ENCODE measurements around the gene LARGE1. TPM values are rescaled to one million over a fixed set of nuclear protein-coding genes. Genes with fewer than 3 reads are reported as not detected.
A peak's percentile ranks its signal among the peaks of the same experiment; 100 is the strongest.

Gene LARGE1
- total and polyA plus RNA-seq, 11 donors: 31.2 to 211 (median 129) TPM

DNA sequence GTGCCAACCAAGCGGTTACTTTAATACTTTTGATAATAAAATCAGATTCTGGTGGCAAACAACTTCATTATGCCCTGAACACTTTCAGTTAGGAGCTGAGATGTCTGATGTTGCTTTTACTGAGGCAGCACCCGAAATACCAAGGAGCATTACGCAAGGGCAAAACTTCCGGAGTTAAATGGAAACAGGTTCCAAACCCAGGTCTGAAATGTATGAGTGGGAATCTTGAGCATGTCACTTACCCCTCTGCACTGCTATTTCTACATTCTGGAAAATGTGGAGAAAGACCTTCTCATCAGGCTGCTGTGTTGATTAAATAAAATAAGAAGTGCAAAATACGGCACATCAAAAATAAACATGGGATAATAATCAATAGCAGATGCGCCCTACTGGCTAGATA, 315.1 kb downstream of the LARGE1 start:
- Histone ChIP-seq H3K27ac (peak overlapping the region in 11 of 12 donors; percentile 24 to 88 (median 75)), H3K27me3 (no peaks in the 10 kb centered on the region), H3K4me1 (peaks cover 0 to 35% (median 6%) of the 10 kb centered on the region in 12 donors), H3K9me3 (no peaks in the 10 kb centered on the region), H3K4me3 (no peak overlapping the region), H3K36me3 (peaks cover 0 to 16% (median 0%) of the 10 kb centered on the region in 9 donors)
- WGBS, 4 donors: 82 to 87% (median 85%) methylated on average over 6 of the region's 6 CpGs
- intact Hi-C loops (cut with DNase I): loop anchor here in 1 of 10 donors (10.0 kb wide), 1 partner anchor 170 kb away; no protein-coding TSS in a partner anchor
- ATAC-seq (no peak), DNase-seq (no peak)
- TF ChIP-seq POLR2A (IDR thresholded peaks at IDR 0.05): no peak
- TF ChIP-seq, protein P1, sequence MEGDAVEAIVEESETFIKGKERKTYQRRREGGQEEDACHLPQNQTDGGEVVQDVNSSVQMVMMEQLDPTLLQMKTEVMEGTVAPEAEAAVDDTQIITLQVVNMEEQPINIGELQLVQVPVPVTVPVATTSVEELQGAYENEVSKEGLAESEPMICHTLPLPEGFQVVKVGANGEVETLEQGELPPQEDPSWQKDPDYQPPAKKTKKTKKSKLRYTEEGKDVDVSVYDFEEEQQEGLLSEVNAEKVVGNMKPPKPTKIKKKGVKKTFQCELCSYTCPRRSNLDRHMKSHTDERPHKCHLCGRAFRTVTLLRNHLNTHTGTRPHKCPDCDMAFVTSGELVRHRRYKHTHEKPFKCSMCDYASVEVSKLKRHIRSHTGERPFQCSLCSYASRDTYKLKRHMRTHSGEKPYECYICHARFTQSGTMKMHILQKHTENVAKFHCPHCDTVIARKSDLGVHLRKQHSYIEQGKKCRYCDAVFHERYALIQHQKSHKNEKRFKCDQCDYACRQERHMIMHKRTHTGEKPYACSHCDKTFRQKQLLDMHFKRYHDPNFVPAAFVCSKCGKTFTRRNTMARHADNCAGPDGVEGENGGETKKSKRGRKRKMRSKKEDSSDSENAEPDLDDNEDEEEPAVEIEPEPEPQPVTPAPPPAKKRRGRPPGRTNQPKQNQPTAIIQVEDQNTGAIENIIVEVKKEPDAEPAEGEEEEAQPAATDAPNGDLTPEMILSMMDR (IDR thresholded peaks at IDR 0.05): no peak

DNA sequence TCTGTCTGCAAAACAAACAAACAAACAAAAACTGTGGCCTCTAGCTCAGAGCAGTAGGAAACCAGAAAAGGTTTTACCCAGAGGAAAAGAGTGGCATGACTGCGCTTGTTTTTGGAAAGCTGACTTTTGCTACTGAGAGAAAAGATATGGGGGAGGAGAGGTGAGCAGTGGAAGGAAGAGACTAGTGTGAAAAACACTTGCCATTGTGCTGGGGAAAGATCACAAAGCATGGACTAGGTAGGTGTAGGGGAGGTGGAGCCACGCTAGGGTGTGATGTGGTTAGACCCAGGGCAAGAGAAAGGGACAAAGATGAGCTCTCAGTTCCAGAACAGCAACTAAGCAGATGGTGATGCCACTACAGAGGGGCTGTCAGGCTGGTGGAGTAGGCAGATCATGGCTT, 319.2 kb downstream of the LARGE1 start:
- H3K36me3 ChIP-seq: peaks cover 0 to 16% (median 0%) of the 10 kb centered on the region in 9 donors
- H3K9me3 ChIP-seq: no peaks in the 10 kb centered on the region
- intact Hi-C loops (cut with DNase I): loop anchor here in 1 of 10 donors (10.0 kb wide), 1 partner anchor 174 kb away; no protein-coding TSS in a partner anchor
- 95 to 96% (median 95%) methylated on average over 2 of the region's 2 CpGs for WGBS, 4 donors
- H3K4me1 ChIP-seq: peaks cover 0 to 28% (median 9%) of the 10 kb centered on the region in 12 donors
- H3K27ac ChIP-seq: no peak overlapping the region
- DNase-seq (no peak), ATAC-seq (no peak)
- H3K27me3 ChIP-seq: no peaks in the 10 kb centered on the region
- TF ChIP-seq, protein P1 (IDR thresholded peaks at IDR 0.05): no peak
- no peak for TF ChIP-seq POLR2A (IDR thresholded peaks at IDR 0.05)
- H3K4me3 ChIP-seq: no peak overlapping the region

DNA sequence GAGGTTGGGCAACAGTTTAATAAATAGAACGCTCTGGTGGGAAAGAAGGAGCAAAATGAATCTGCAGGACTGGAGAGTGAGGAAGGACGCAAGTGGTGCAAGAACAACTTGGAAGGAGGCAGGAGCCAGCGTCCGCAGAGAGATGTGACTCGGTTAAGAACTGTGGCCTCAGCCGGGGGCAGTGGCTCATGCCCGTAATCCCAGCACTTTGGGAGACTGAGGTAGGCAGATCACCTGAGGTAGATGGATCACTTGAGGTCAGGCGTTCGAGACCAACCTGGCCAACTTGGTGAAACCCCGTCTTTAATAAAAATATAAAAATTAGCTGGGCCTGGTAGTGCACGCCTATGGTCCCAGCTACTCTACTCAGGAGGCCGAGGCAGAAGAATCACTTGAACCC, 319.7 kb downstream of the LARGE1 start:
- DNase-seq (no peak), ATAC-seq (no peak)
- intact Hi-C loops (cut with DNase I): loop anchor here in 1 of 10 donors (10.0 kb wide), 1 partner anchor 174 kb away; no protein-coding TSS in a partner anchor
- Histone ChIP-seq H3K9me3 (no peaks in the 10 kb centered on the region), H3K27me3 (no peaks in the 10 kb centered on the region), H3K27ac (no peak overlapping the region), H3K36me3 (peaks cover 0 to 16% (median 0%) of the 10 kb centered on the region in 9 donors), H3K4me3 (no peak overlapping the region), H3K4me1 (peaks cover 0 to 25% (median 8%) of the 10 kb centered on the region in 12 donors)
- WGBS, 4 donors: 96 to 98% (median 97%) methylated on average over 12 of the region's 12 CpGs
- no peak for TF ChIP-seq POLR2A (IDR thresholded peaks at IDR 0.05)
- TF ChIP-seq, protein P1 (IDR thresholded peaks at IDR 0.05): no peak

DNA sequence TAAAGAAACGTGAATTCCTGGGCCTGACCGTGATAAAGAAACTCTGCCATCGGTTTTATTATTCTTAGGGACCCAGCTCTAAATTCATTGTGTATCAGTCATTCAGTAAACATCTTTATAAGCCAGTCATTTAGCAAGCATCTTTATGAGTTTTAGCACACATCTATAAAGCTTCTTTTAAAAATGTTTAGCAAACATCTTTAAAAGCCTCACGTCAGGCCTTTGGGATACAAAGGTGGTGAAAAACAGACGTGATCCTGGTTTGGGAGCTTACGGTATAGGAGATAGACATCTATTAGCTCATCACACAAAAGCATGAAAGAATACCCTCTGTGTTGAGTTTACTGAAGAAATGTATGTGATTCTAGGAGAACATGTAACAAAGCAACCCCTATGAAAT, 320.2 kb downstream of the LARGE1 start:
- 66 to 78% (median 73%) methylated on average over 6 of the region's 6 CpGs for WGBS, 4 donors
- Histone ChIP-seq H3K36me3 (peaks cover 0 to 16% (median 0%) of the 10 kb centered on the region in 9 donors), H3K27ac (peak overlapping the region in 1 of 12 donors; percentile 11), H3K4me3 (no peak overlapping the region), H3K27me3 (no peaks in the 10 kb centered on the region), H3K4me1 (peaks cover 0 to 22% (median 7%) of the 10 kb centered on the region in 12 donors), H3K9me3 (no peaks in the 10 kb centered on the region)
- DNase-seq: no peak
- TF ChIP-seq, protein P1 (IDR thresholded peaks at IDR 0.05): no peak
- no peak for TF ChIP-seq POLR2A (IDR thresholded peaks at IDR 0.05)
- ATAC-seq: no peak
- intact Hi-C loops (cut with DNase I): loop anchor here in 1 of 10 donors (10.0 kb wide), 1 partner anchor 175 kb away; no protein-coding TSS in a partner anchor
